D721Med (cell line): Measurements from ENCODE around the gene PPFIA4.

Experiments used
- DNase-seq: peaks from one replicate; pipeline ENCODE4 v3.0.0; 2011; ENCODE audit warnings: low spot score; ENCODE audit not compliant: insufficient read length
- FAIRE-seq: peaks from 2 replicates; lab custom pipeline; 2011; peaks lifted over from hg19 to GRCh38; lab: Jason Lieb, UNC
- CTCF ChIP-seq: IDR thresholded peaks from 2 replicates; pipeline ENCODE4 v1.5.1; 2012; ENCODE audit warnings: mild to moderate bottlenecking, control low read depth; ENCODE audit not compliant: insufficient read depth; ENCODE audit errors: missing control alignments

PPFIA4 gene

GRCh38 chr1:203089651-203090045, 63.4 kb downstream of the PPFIA4 start:
- DNase-seq, result no peak
- no peak for FAIRE-seq
- no peak for TF ChIP-seq CTCF

GRCh38 chr1:203090421-203091198, 64.3 kb downstream of the PPFIA4 start:
- DNase-seq (no peak), FAIRE-seq (no peak)
- no peak for TF ChIP-seq CTCF

- no peak for FAIRE-seq
- TF ChIP-seq CTCF, result no peak
- no peak for DNase-seq
Observed at GRCh38 chr1:203091199-203091477, 64.8 kb downstream of the PPFIA4 start.

- no peak for TF ChIP-seq CTCF
- FAIRE-seq (no peak), DNase-seq (no peak)
Observed at GRCh38 chr1:203091761-203092330, 65.6 kb downstream of the PPFIA4 start.

GRCh38 chr1:203093754-203094410, 67.6 kb downstream of the PPFIA4 start:
- no peak for FAIRE-seq
- TF ChIP-seq CTCF, result no peak
- DNase-seq, result no peak

- FAIRE-seq, result peak; percentile 53
- DNase-seq, result no peak
- no peak for TF ChIP-seq CTCF
Observed at GRCh38 chr1:203095061-203095690, 68.9 kb downstream of the PPFIA4 start.

- no peak for TF ChIP-seq CTCF
- FAIRE-seq (peak; percentile 90), DNase-seq (peak; percentile 68)
Observed at GRCh38 chr1:203096566-203096965, 70.3 kb downstream of the PPFIA4 start.
